ENCODE results near the gene PPARA. TPM values are rescaled to one million over a fixed set of nuclear protein-coding genes. Genes with fewer than 3 reads are reported as not detected.

Gene PPARA
- total and polyA plus RNA-seq, 12 donors = 15.5 to 89.5 (median 79.9) TPM

Other genes starting within 250 kb of the PPARA start
- not detected for gene WNT7B, start 173.4 kb upstream of the PPARA start, total RNA-seq
- gene WNT7B, start 173.4 kb upstream of the PPARA start, polyA plus RNA-seq = not detected
- gene CDPF1, start 99.8 kb downstream of the PPARA start, total RNA-seq = 10 to 100 TPM in 1 of 10 donors, 1 to 10 TPM in 9; 6.3 to 10.4 (median 7.5) TPM
- gene CDPF1, start 99.8 kb downstream of the PPARA start, polyA plus RNA-seq = 10 to 100 TPM in 1 of 2 donors, 1 to 10 TPM in 1; 7.7 to 12.7 TPM
- under 1 TPM in 9 of 10 donors, not detected in 1; 0.05 to 0.23 (median 0.13) TPM for gene PKDREJ, start 112.8 kb downstream of the PPARA start, total RNA-seq
- under 1 TPM; 0.01 to 0.07 TPM for gene PKDREJ, start 112.8 kb downstream of the PPARA start, polyA plus RNA-seq
- 10 to 100 TPM; 20.5 to 29.2 (median 26.1) TPM for gene TTC38, start 117.5 kb downstream of the PPARA start, total RNA-seq
- 10 to 100 TPM; 22.2 to 27.2 TPM for gene TTC38, start 117.5 kb downstream of the PPARA start, polyA plus RNA-seq
- 1 to 10 TPM in 2 of 10 donors, under 1 TPM in 8; 0.17 to 4.7 (median 0.37) TPM for gene GTSE1, start 146.3 kb downstream of the PPARA start, total RNA-seq
- under 1 TPM; 0.29 to 0.33 TPM for gene GTSE1, start 146.3 kb downstream of the PPARA start, polyA plus RNA-seq
- gene TRMU, start 185.2 kb downstream of the PPARA start, total RNA-seq = 10 to 100 TPM; 22.1 to 54.1 (median 26.5) TPM
- 10 to 100 TPM; 44.0 to 80.5 TPM for gene TRMU, start 185.2 kb downstream of the PPARA start, polyA plus RNA-seq

All from heart right ventricle (tissue), 12 donors.